H1 (cell line): Measurements from ENCODE around the gene IL5RA.

Source experiments
- BACH1 ChIP-seq: IDR thresholded peaks from 2 replicates; pipeline ENCODE4 v1.6.1; 2012; ENCODE audit warnings: low read length, improper control_type of control experiment
- BRCA1 ChIP-seq: IDR thresholded peaks from 2 replicates; pipeline ENCODE4 v1.6.1; 2012; ENCODE audit warnings: low read depth, low read length, improper control_type of control experiment
- CHD1 ChIP-seq: IDR thresholded peaks from 2 replicates; pipeline ENCODE4 v1.6.1; 2012; ENCODE audit warnings: low read depth, low read length, improper control_type of control experiment
- CTCF ChIP-seq, 3 experiments: IDR thresholded peaks; 1 replicate in 2 of 3; 2 replicates in 1 of 3; pipeline versions ENCODE4 v1.5.1 to v1.6.1; 2011; ENCODE audit warnings: low read length in 3 of 3, mild to moderate bottlenecking in 3 of 3, inconsistent platforms in 2 of 3, low read depth in 1 of 3, moderate library complexity in 1 of 3; ENCODE audit not compliant: insufficient read depth in 1 of 3; ENCODE audit errors: control extremely low read depth in 1 of 3
- E2F6 ChIP-seq: IDR thresholded peaks from 2 replicates; pipeline ENCODE4 v1.6.1; 2012; ENCODE audit warnings: inconsistent platforms
- JUND ChIP-seq: IDR thresholded peaks from 2 replicates; pipeline ENCODE4 v1.6.1; 2011; ENCODE audit warnings: mild to moderate bottlenecking, improper control_type of control experiment, low read length
- TAF1 ChIP-seq: IDR thresholded peaks from 2 replicates; pipeline ENCODE4 v1.6.1; 2011; ENCODE audit warnings: mild to moderate bottlenecking, low read depth, low read length
- TEAD4 ChIP-seq: IDR thresholded peaks from 2 replicates; pipeline ENCODE4 v1.6.1; 2012; ENCODE audit warnings: low read depth, low read length, inconsistent platforms, mixed read lengths
- USF2 ChIP-seq: IDR thresholded peaks from 2 replicates; pipeline ENCODE4 v1.6.1; 2011; ENCODE audit warnings: low read length, improper control_type of control experiment

GRCh38 chr3:3086239-3086638, 23.9 kb downstream of the IL5RA start:
- TF ChIP-seq USF2 (no peak), BACH1 (no peak), E2F6 (no peak), CTCF (IDR thresholded peaks at IDR 0.05; ENCODE audit: control extremely low read depth in 1 of 3, insufficient read depth in 1 of 3, low read depth in 1 of 3, low read length in 3 of 3) (no peak), BRCA1 (no peak), JUND (no peak), TAF1 (no peak), CHD1 (no peak), TEAD4 (no peak)
